Breast epithelium (tissue), 4 donors: ENCODE data around the gene IFITM1. TPM values are rescaled to one million over a fixed set of nuclear protein-coding genes. Genes with fewer than 3 reads are reported as not detected.
"Not testable (repeated sequence)": the region's sequence is repeated elsewhere in the genome, so short reads cannot be mapped to it uniquely, and the experiment has no call there.

Experiments
- DNase-seq, 2 donors: peaks; one replicate each; pipeline ENCODE4 v3.0.0-alpha.2; 2019; ENCODE audit warnings: low spot score in 2 of 2
- H3K27ac ChIP-seq, 2 donors: fragments of 200-600 bp; sonication (generic) in 1 of 2; one replicate each; pipeline ENCODE4 v1.5.1; 2016 to 2019; ENCODE audit warnings: mild to moderate bottlenecking in 1 of 2
- H3K27me3 ChIP-seq, 2 donors: fragments of 200-600 bp; sonication (generic) in 1 of 2; one replicate each; pipeline versions ENCODE4 v1.5.1 to v1.6.0; 2017 to 2019; ENCODE audit warnings: control low read depth in 1 of 2, mild to moderate bottlenecking in 1 of 2
- H3K36me3 ChIP-seq: fragments of 200-600 bp; one replicate; pipeline ENCODE4 v1.5.1; 2019
- H3K4me1 ChIP-seq, 2 donors: fragments of 200-600 bp; sonication (generic); one replicate each; pipeline ENCODE4 v1.5.1; 2016 to 2019; ENCODE audit warnings: control low read depth in 1 of 2
- H3K4me3 ChIP-seq, 3 donors: fragments of 200-600 bp; sonication (generic); 1 replicate in 2 of 3; 2 replicates in 1 of 3; pipeline ENCODE4 v1.5.1; 2016 to 2019; ENCODE audit warnings: mild to moderate bottlenecking in 3 of 3, moderate library complexity in 2 of 3
- H3K9me3 ChIP-seq, 2 donors: fragments of 200-600 bp; sonication (generic) in 1 of 2; one replicate each; pipeline ENCODE4 v1.5.1; 2016 to 2019; ENCODE audit warnings: control low read depth in 1 of 2
- CTCF ChIP-seq, 3 donors: fragments of 450-650 bp; IDR thresholded peaks; one replicate each; pipeline ENCODE4 v1.5.1; 2016 to 2017; ENCODE audit warnings: antibody characterized with exemption in 3 of 3, mild to moderate bottlenecking in 3 of 3, moderate library complexity in 3 of 3
- POLR2A ChIP-seq: fragments of 450-650 bp; IDR thresholded peaks from one replicate; pipeline ENCODE4 v1.6.1; 2016; ENCODE audit warnings: antibody characterized with exemption, mild to moderate bottlenecking, moderate library complexity
- POLR2AphosphoS5 ChIP-seq, 3 donors: sonication (generic); formaldehyde crosslinking; IDR thresholded peaks; one replicate each; pipeline ENCODE4 v1.6.1; 2017; ENCODE audit warnings: antibody characterized with exemption in 3 of 3
- intact Hi-C: fragments of 100-400 bp; cut with DNase I; formaldehyde crosslinking; loops from one replicate; pipeline ENCODE4 v1.15.1; 2023; ENCODE audit warnings: low total_unique reads
- total RNA-seq, 3 donors: library from RNA; depleted of rRNA; stranded (reverse); fragments of >200 nt; gene quantifications; one replicate each; pipeline ENCODE4 v1.1.0, GENCODE V29; 2016

The IFITM1 gene
- total RNA-seq, 3 donors from 2014 or later, result 129 to 321 (median 142) TPM

GRCh38 chr11:312092-312816, 1.6 kb upstream of the IFITM1 start:
- Histone ChIP-seq H3K27ac (peak overlapping the region; percentile 84 to 93), H3K4me1 (peaks cover 9 to 20% of the 10 kb centered on the region in 2 donors), H3K4me3 (peak overlapping the region; percentile 4 to 88 (median 41)), H3K9me3 (no peaks in the 10 kb centered on the region), H3K36me3 (no peaks in the 10 kb centered on the region), H3K27me3 (no peaks in the 10 kb centered on the region)
- DNase-seq, result no peak
- TF ChIP-seq POLR2A, result no peak
- no peak for TF ChIP-seq POLR2AphosphoS5 (IDR thresholded peaks at IDR 0.05)
- TF ChIP-seq CTCF (IDR thresholded peaks at IDR 0.05), result no peak
- intact Hi-C loops, result no loop called here

- H3K4me1 ChIP-seq, result peaks cover 9 to 20% of the 10 kb centered on the region in 2 donors
- intact Hi-C loops, result no loop called here
- peak overlapping the region; percentile 84 to 93 for H3K27ac ChIP-seq
- TF ChIP-seq POLR2AphosphoS5 (IDR thresholded peaks at IDR 0.05) (no peak), POLR2A (no peak), CTCF (IDR thresholded peaks at IDR 0.05) (no peak)
- no peaks in the 10 kb centered on the region for H3K36me3 ChIP-seq
- no peaks in the 10 kb centered on the region for H3K9me3 ChIP-seq
- H3K4me3 ChIP-seq, result peak overlapping the region; percentile 52 to 88 (median 60)
- no peak for DNase-seq
- no peaks in the 10 kb centered on the region for H3K27me3 ChIP-seq
Measured at GRCh38 chr11:313304-313786, 495 bp upstream of the IFITM1 start.

GRCh38 chr11:314554-314875, 675 bp downstream of the IFITM1 start:
- H3K9me3 ChIP-seq, intact Hi-C loops, DNase-seq, H3K27me3 ChIP-seq, H3K36me3 ChIP-seq: not testable (repeated sequence)
- Histone ChIP-seq H3K4me3 (peak overlapping the region; percentile 52 to 88 (median 60)), H3K4me1 (peaks cover 3 to 20% of the 10 kb centered on the region in 2 donors), H3K27ac (peak overlapping the region; percentile 84 to 93)

- Histone ChIP-seq H3K36me3 (no peaks in the 10 kb centered on the region), H3K9me3 (no peaks in the 10 kb centered on the region), H3K27me3 (no peaks in the 10 kb centered on the region), H3K4me3 (peak overlapping the region; percentile 52 to 88 (median 60)), H3K4me1 (peaks cover 0 to 20% of the 10 kb centered on the region in 2 donors), H3K27ac (peak overlapping the region; percentile 65 to 93)
- no peak for DNase-seq
- intact Hi-C loops, result no loop called here
- TF ChIP-seq CTCF (IDR thresholded peaks at IDR 0.05) (no peak), POLR2AphosphoS5 (IDR thresholded peaks at IDR 0.05) (no peak), POLR2A (no peak)
Measured at GRCh38 chr11:315051-315481, 1.2 kb downstream of the IFITM1 start.

GRCh38 chr11:315516-315994, 1.7 kb downstream of the IFITM1 start:
- intact Hi-C loops, result no loop called here
- peaks cover 0 to 20% of the 10 kb centered on the region in 2 donors for H3K4me1 ChIP-seq

More at GRCh38 chr11:315516-315994, 1.7 kb downstream of the IFITM1 start:
- TF ChIP-seq POLR2AphosphoS5 (IDR thresholded peaks at IDR 0.05) (no peak), CTCF (IDR thresholded peaks at IDR 0.05) (no peak), POLR2A (no peak)
- no peaks in the 10 kb centered on the region for H3K36me3 ChIP-seq
- no peaks in the 10 kb centered on the region for H3K9me3 ChIP-seq
- peak overlapping the region; percentile 52 to 88 (median 60) for H3K4me3 ChIP-seq
- DNase-seq, result no peak
- H3K27me3 ChIP-seq, result no peaks in the 10 kb centered on the region
- peak overlapping the region; percentile 65 to 93 for H3K27ac ChIP-seq
